ENCODE results near the gene B4GAT1. TPM values are rescaled to one million over a fixed set of nuclear protein-coding genes. Genes with fewer than 3 reads are reported as not detected.

Gene B4GAT1
- total and polyA plus RNA-seq, 2 of the 13 experiments (the other 11 are each of a cell fraction or from before 2014, with no cell fraction given) = 40.4 to 109 TPM

DNA sequence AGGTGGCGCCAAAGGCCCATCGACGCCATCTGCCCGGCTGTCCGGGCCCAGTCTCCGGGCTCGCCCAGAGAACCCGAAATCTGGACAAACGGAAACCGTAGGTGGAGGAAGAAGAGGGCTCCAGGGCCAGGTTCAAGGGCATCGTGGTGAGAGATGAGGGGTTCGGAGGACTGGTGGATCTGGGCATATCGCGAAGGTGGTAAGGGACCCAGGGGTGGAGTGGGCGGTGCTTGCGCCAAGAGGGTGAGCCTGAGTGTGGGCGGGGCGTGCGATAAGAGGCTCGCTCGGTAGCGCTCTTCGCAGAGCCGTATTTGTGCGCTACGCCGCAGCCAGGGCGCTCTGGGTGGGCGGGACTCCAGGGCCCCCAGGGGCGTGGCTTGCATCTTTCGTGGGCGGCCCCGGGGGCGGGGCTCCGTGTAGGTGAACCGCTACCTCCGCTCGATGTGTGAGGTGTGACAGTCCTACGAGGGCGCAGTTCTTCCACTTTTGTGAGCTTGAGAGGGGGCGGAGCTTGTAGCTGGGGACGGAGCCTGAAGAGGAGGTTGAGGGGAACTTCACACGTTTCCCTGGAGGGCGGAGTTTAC is 35.4 kb downstream of the B4GAT1 start (continued):
- TF ChIP-seq, protein P1, sequence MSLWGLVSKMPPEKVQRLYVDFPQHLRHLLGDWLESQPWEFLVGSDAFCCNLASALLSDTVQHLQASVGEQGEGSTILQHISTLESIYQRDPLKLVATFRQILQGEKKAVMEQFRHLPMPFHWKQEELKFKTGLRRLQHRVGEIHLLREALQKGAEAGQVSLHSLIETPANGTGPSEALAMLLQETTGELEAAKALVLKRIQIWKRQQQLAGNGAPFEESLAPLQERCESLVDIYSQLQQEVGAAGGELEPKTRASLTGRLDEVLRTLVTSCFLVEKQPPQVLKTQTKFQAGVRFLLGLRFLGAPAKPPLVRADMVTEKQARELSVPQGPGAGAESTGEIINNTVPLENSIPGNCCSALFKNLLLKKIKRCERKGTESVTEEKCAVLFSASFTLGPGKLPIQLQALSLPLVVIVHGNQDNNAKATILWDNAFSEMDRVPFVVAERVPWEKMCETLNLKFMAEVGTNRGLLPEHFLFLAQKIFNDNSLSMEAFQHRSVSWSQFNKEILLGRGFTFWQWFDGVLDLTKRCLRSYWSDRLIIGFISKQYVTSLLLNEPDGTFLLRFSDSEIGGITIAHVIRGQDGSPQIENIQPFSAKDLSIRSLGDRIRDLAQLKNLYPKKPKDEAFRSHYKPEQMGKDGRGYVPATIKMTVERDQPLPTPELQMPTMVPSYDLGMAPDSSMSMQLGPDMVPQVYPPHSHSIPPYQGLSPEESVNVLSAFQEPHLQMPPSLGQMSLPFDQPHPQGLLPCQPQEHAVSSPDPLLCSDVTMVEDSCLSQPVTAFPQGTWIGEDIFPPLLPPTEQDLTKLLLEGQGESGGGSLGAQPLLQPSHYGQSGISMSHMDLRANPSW (CRISPR knock-in tag; IDR thresholded peaks at IDR 0.05; ENCODE audit: borderline replicate concordance) = peak; percentile 78; the same call in 1 of the 2 replicates
- TF ChIP-seq ATF1 (CRISPR knock-in tag; IDR thresholded peaks at IDR 0.05) (no peak), KLF11 (CRISPR knock-in tag; IDR thresholded peaks at IDR 0.05) (no peak), AGO2 (optimal IDR thresholded peaks at IDR 0.05; ENCODE audit: low read depth, low read length) (peak; percentile 31), XRCC5 (optimal IDR thresholded peaks at IDR 0.05; ENCODE audit: low read length) (peak; percentile 72), HCFC1 (IDR thresholded peaks at IDR 0.05; ENCODE audit: low read depth, low read length) (no peak), ZNF343 (CRISPR knock-in tag; IDR thresholded peaks at IDR 0.05) (0 out of 2 replicates have a peak, but pooled peaks have one; percentile 51), ZNF224 (CRISPR knock-in tag; IDR thresholded peaks at IDR 0.05) (no peak), TOE1 (CRISPR knock-in tag; IDR thresholded peaks at IDR 0.05) (no peak), RXRB (CRISPR knock-in tag; IDR thresholded peaks at IDR 0.05; ENCODE audit: borderline replicate concordance) (peak; percentile 31; the same call in 1 of the 2 replicates), ZNF724P (CRISPR knock-in tag; IDR thresholded peaks at IDR 0.05; ENCODE audit: borderline replicate concordance) (no peak), RBM39 (IDR thresholded peaks at IDR 0.05; ENCODE audit: low read depth, low read length, poor library complexity, severe bottlenecking) (peak; percentile 75), ZNF431 (CRISPR knock-in tag; IDR thresholded peaks at IDR 0.05; ENCODE audit: borderline replicate concordance, low read depth) (no peak; the same call in 1 of the 2 replicates), ZNF138 (CRISPR knock-in tag; IDR thresholded peaks at IDR 0.05; ENCODE audit: low read depth) (no peak), FOXO1 (CRISPR knock-in tag; IDR thresholded peaks at IDR 0.05) (no peak), GATAD2A (CRISPR knock-in tag; IDR thresholded peaks at IDR 0.05) (peak; percentile 70), PAX8 (CRISPR knock-in tag; IDR thresholded peaks at IDR 0.05; ENCODE audit: borderline replicate concordance) (0 out of 2 replicates have a peak, but pooled peaks have one; percentile 61)
- TF ChIP-seq, protein P2, sequence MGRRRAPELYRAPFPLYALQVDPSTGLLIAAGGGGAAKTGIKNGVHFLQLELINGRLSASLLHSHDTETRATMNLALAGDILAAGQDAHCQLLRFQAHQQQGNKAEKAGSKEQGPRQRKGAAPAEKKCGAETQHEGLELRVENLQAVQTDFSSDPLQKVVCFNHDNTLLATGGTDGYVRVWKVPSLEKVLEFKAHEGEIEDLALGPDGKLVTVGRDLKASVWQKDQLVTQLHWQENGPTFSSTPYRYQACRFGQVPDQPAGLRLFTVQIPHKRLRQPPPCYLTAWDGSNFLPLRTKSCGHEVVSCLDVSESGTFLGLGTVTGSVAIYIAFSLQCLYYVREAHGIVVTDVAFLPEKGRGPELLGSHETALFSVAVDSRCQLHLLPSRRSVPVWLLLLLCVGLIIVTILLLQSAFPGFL (CRISPR knock-in tag; IDR thresholded peaks at IDR 0.05) = no peak
- TF ChIP-seq, protein P3, sequence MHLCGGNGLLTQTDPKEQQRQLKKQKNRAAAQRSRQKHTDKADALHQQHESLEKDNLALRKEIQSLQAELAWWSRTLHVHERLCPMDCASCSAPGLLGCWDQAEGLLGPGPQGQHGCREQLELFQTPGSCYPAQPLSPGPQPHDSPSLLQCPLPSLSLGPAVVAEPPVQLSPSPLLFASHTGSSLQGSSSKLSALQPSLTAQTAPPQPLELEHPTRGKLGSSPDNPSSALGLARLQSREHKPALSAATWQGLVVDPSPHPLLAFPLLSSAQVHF (CRISPR knock-in tag; IDR thresholded peaks at IDR 0.05) = no peak
- TF ChIP-seq, protein P4, sequence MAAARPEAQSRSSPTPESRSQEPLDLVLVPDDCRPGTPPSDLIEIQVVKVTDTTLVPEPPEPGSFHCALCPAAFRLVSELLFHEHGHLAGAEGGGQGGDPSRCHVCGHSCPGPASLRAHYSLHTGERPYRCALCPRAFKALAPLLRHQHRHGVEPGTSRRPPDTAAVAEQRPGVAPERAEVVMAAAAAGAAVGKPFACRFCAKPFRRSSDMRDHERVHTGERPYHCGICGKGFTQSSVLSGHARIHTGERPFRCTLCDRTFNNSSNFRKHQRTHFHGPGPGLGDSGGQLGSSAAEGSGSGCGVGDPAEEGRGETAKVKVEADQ (CRISPR knock-in tag; IDR thresholded peaks at IDR 0.05; ENCODE audit: borderline replicate concordance) = no peak
- TF ChIP-seq, protein P5, sequence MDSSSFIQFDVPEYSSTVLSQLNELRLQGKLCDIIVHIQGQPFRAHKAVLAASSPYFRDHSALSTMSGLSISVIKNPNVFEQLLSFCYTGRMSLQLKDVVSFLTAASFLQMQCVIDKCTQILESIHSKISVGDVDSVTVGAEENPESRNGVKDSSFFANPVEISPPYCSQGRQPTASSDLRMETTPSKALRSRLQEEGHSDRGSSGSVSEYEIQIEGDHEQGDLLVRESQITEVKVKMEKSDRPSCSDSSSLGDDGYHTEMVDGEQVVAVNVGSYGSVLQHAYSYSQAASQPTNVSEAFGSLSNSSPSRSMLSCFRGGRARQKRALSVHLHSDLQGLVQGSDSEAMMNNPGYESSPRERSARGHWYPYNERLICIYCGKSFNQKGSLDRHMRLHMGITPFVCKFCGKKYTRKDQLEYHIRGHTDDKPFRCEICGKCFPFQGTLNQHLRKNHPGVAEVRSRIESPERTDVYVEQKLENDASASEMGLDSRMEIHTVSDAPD (CRISPR knock-in tag; IDR thresholded peaks at IDR 0.05) = no peak
- TF ChIP-seq, protein P6, sequence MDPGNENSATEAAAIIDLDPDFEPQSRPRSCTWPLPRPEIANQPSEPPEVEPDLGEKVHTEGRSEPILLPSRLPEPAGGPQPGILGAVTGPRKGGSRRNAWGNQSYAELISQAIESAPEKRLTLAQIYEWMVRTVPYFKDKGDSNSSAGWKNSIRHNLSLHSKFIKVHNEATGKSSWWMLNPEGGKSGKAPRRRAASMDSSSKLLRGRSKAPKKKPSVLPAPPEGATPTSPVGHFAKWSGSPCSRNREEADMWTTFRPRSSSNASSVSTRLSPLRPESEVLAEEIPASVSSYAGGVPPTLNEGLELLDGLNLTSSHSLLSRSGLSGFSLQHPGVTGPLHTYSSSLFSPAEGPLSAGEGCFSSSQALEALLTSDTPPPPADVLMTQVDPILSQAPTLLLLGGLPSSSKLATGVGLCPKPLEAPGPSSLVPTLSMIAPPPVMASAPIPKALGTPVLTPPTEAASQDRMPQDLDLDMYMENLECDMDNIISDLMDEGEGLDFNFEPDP (CRISPR knock-in tag; conservative IDR thresholded peaks at IDR 0.05) = no peak
